Measurements from ENCODE around the gene GAPDH. TPM values are rescaled to one million over a fixed set of nuclear protein-coding genes. Genes with fewer than 3 reads are reported as not detected.

The GAPDH gene
- total RNA-seq, 6 experiments from 2014 or later = 6,263 to 7,539 (median 6,900) TPM

- Mint-ChIP-seq H3K9me3 (peaks cover 14% of the 10 kb centered on the region), H3K36me3 (ENCODE audit: low read depth) (peaks cover 37% of the 10 kb centered on the region), H3K27me3 (ENCODE audit: insufficient read depth) (peaks cover 40% of the 10 kb centered on the region), H3K4me3 (0 out of 2 replicates have a peak overlapping the region, but pooled peaks have one; percentile 95), H3K4me1 (ENCODE audit: low read depth) (peaks cover 64% of the 10 kb centered on the region), H3K27ac (peak overlapping the region; percentile 100)
- TF ChIP-seq CTCF (IDR thresholded peaks at IDR 0.05) = no peak
- no peak for DNase-seq
These were observed 7.3 kb downstream of the GAPDH start for GRCh38 chr12:6541371-6542165.

GRCh38 chr12:6542209-6543009 is 8.1 kb downstream of the GAPDH start:
- H3K36me3 Mint-ChIP-seq (ENCODE audit: low read depth) = peaks cover 37% of the 10 kb centered on the region
- TF ChIP-seq CTCF (IDR thresholded peaks at IDR 0.05) = no peak
- peaks cover 32% of the 10 kb centered on the region for H3K27me3 Mint-ChIP-seq (ENCODE audit: insufficient read depth)
- H3K27ac Mint-ChIP-seq = peak overlapping the region; percentile 100
- peaks cover 64% of the 10 kb centered on the region for H3K4me1 Mint-ChIP-seq (ENCODE audit: low read depth)
- no peak for DNase-seq
- peaks cover 13% of the 10 kb centered on the region for H3K9me3 Mint-ChIP-seq
- H3K4me3 Mint-ChIP-seq = no peak overlapping the region

- no peak for TF ChIP-seq CTCF (IDR thresholded peaks at IDR 0.05)
- H3K27ac Mint-ChIP-seq = no peak overlapping the region
- peaks cover 2% of the 10 kb centered on the region; the same call in 1 of the 2 replicates for H3K27me3 Mint-ChIP-seq (ENCODE audit: insufficient read depth)
- H3K4me3 Mint-ChIP-seq = peak overlapping the region; percentile 20; the same call in 1 of the 2 replicates
- DNase-seq = no peak
- H3K4me1 Mint-ChIP-seq (ENCODE audit: low read depth) = peaks cover 64% of the 10 kb centered on the region
- H3K9me3 Mint-ChIP-seq = no peaks in the 10 kb centered on the region
- H3K36me3 Mint-ChIP-seq (ENCODE audit: low read depth) = peaks cover 36% of the 10 kb centered on the region
These were observed 11.7 kb downstream of the GAPDH start for GRCh38 chr12:6546016-6546415.

GRCh38 chr12:6547566-6547965 is 13.2 kb downstream of the GAPDH start:
- peaks cover 2% of the 10 kb centered on the region; the same call in 1 of the 2 replicates for H3K27me3 Mint-ChIP-seq (ENCODE audit: insufficient read depth)
- DNase-seq = no peak
- peaks cover 64% of the 10 kb centered on the region for H3K4me1 Mint-ChIP-seq (ENCODE audit: low read depth)
- H3K27ac Mint-ChIP-seq = peak overlapping the region; percentile 93
- H3K36me3 Mint-ChIP-seq (ENCODE audit: low read depth) = peaks cover 36% of the 10 kb centered on the region
- peak overlapping the region; percentile 83 for H3K4me3 Mint-ChIP-seq
- H3K9me3 Mint-ChIP-seq = no peaks in the 10 kb centered on the region
- no peak for TF ChIP-seq CTCF (IDR thresholded peaks at IDR 0.05)

DNA sequence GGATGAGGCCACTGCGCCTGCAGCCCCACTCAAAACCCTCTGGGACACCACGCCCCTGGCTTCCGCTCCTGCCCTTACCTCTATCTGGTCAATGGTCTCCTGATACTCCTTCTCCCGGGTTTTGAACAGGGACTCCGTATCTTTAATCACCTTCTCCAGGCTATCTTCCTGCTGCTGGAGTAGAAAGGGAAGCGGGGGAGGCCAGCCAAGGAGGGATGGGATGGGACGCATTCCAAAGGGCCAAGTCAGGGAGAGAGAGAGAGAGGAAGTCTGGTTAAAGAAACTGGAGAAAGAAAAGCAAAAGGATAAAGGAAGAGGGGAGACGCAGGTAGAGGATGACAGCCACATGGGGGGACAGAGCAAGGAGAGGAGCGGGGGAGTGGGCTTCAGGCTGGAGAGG is 13.7 kb downstream of the GAPDH start:
- no peaks in the 10 kb centered on the region for H3K9me3 Mint-ChIP-seq
- H3K4me1 Mint-ChIP-seq (ENCODE audit: low read depth) = peaks cover 66% of the 10 kb centered on the region
- TF ChIP-seq CTCF (IDR thresholded peaks at IDR 0.05) = no peak
- peak; percentile 81 for DNase-seq
- peak overlapping the region; percentile 83 for H3K4me3 Mint-ChIP-seq
- H3K36me3 Mint-ChIP-seq (ENCODE audit: low read depth) = peaks cover 36% of the 10 kb centered on the region
- H3K27me3 Mint-ChIP-seq (ENCODE audit: insufficient read depth) = peaks cover 2% of the 10 kb centered on the region; the same call in 1 of the 2 replicates
- H3K27ac Mint-ChIP-seq = peak overlapping the region; percentile 93
